ENCODE measurements around the gene HS3ST2. TPM values are rescaled to one million over a fixed set of nuclear protein-coding genes. Genes with fewer than 3 reads are reported as not detected.
"Not testable (repeated sequence)": the region's sequence is repeated elsewhere in the genome, so short reads cannot be mapped to it uniquely, and the experiment has no call there.

Gene HS3ST2
- total RNA-seq, 4 donors from 2014 or later: 0.87 to 3.0 (median 2.3) TPM

DNA sequence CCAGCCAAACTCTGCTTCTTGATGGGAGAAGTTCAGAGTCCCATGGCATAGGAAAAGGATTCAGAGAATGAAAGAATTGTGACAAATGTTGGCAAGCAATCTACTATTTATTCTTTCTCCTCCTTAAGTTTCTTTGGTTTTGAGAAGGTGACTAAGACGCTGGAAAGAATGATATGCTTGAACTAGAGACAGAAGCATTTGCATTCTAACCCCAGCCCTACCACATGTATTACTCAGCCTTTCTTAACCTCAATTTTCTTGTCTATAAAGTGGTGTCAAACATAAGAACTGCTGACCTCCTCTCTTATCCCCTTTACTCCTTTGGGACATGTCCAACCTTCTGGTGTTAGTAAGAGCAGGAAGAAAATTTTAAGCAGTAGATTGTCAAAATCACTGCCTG lies 124.7 kb downstream of the HS3ST2 start:
- 50 to 74% methylated on average over 1 of the region's 1 CpG for WGBS, 2 donors
- H3K27me3 ChIP-seq: peaks cover 0 to 3% of the 10 kb centered on the region in 2 donors
- TF ChIP-seq EP300 (IDR thresholded peaks at IDR 0.05) (no peak), POLR2A (IDR thresholded peaks at IDR 0.05) (no peak)
- TF ChIP-seq, protein P1, sequence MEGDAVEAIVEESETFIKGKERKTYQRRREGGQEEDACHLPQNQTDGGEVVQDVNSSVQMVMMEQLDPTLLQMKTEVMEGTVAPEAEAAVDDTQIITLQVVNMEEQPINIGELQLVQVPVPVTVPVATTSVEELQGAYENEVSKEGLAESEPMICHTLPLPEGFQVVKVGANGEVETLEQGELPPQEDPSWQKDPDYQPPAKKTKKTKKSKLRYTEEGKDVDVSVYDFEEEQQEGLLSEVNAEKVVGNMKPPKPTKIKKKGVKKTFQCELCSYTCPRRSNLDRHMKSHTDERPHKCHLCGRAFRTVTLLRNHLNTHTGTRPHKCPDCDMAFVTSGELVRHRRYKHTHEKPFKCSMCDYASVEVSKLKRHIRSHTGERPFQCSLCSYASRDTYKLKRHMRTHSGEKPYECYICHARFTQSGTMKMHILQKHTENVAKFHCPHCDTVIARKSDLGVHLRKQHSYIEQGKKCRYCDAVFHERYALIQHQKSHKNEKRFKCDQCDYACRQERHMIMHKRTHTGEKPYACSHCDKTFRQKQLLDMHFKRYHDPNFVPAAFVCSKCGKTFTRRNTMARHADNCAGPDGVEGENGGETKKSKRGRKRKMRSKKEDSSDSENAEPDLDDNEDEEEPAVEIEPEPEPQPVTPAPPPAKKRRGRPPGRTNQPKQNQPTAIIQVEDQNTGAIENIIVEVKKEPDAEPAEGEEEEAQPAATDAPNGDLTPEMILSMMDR (IDR thresholded peaks at IDR 0.05): no peak
- H3K9me3 ChIP-seq: no peaks in the 10 kb centered on the region
- H3K4me3 ChIP-seq: no peak overlapping the region
- H3K36me3 ChIP-seq: no peaks in the 10 kb centered on the region
- H3K4me1 ChIP-seq: no peaks in the 10 kb centered on the region
- H3K27ac ChIP-seq: no peak overlapping the region
- no peak for DNase-seq (ENCODE audit: low spot score in 2 of 2)

- WGBS, 2 donors: 69 to 74% methylated on average over 4 of the region's 4 CpGs
- not testable (repeated sequence) for H3K4me3 ChIP-seq; H3K27ac ChIP-seq; DNase-seq (ENCODE audit: low spot score in 2 of 2); H3K36me3 ChIP-seq; H3K27me3 ChIP-seq; H3K4me1 ChIP-seq; H3K9me3 ChIP-seq
These were observed 125.9 kb downstream of the HS3ST2 start for GRCh38 chr16:22939744-22940363.

GRCh38 chr16:22941970-22942501 lies 128.1 kb downstream of the HS3ST2 start:
- H3K9me3 ChIP-seq: no peaks in the 10 kb centered on the region
- 83 to 87% methylated on average over 2 of the region's 2 CpGs for WGBS, 2 donors
- no peak overlapping the region for H3K27ac ChIP-seq
- no peak for DNase-seq (ENCODE audit: low spot score in 2 of 2)
- no peaks in the 10 kb centered on the region for H3K4me1 ChIP-seq
- TF ChIP-seq, protein P1 (IDR thresholded peaks at IDR 0.05): no peak
- TF ChIP-seq EP300 (IDR thresholded peaks at IDR 0.05): no peak
- no peak for TF ChIP-seq POLR2A (IDR thresholded peaks at IDR 0.05)
- H3K36me3 ChIP-seq: no peaks in the 10 kb centered on the region
- no peak overlapping the region for H3K4me3 ChIP-seq
- H3K27me3 ChIP-seq: peaks cover 0 to 3% of the 10 kb centered on the region in 2 donors

GRCh38 chr16:22942811-22943210 lies 128.8 kb downstream of the HS3ST2 start:
- Histone ChIP-seq H3K27ac (no peak overlapping the region), H3K36me3 (no peaks in the 10 kb centered on the region), H3K4me3 (no peak overlapping the region), H3K4me1 (peaks cover 0 to under 1% (median 0%) of the 10 kb centered on the region in 4 donors), H3K9me3 (no peaks in the 10 kb centered on the region), H3K27me3 (peaks cover 0 to 3% of the 10 kb centered on the region in 2 donors)
- no peak for DNase-seq (ENCODE audit: low spot score in 2 of 2)
- TF ChIP-seq, protein P1 (IDR thresholded peaks at IDR 0.05): no peak
- TF ChIP-seq POLR2A (IDR thresholded peaks at IDR 0.05) (no peak), EP300 (IDR thresholded peaks at IDR 0.05) (no peak)
- 83 to 92% methylated on average over 1 of the region's 1 CpG for WGBS, 2 donors

DNA sequence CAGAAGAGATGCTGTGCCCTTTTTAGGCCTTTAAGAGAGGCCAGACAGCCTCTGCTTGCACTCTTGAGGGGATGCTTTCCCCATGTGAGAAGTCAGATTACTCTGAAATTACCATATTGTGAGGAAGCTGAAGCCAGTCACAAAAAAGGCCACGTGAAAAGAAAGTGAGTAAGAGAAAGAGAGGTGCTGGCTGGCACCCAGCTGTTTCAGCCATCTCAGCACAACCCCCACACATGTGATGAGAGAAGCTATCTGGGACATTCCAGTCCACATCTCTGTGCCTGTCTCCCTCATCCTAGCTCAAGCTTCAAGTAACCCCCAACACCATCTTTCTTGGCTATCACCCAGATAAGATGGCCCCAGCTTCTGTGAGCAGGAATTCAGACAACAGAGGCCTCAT lies 131.4 kb downstream of the HS3ST2 start:
- Histone ChIP-seq H3K27ac (no peak overlapping the region), H3K9me3 (no peaks in the 10 kb centered on the region), H3K4me3 (no peak overlapping the region), H3K27me3 (peaks cover 0 to 14% of the 10 kb centered on the region in 2 donors), H3K4me1 (peaks cover 0 to 11% (median 4%) of the 10 kb centered on the region in 4 donors), H3K36me3 (no peaks in the 10 kb centered on the region)
- WGBS, 2 donors: 23 to 28% methylated on average over 1 of the region's 1 CpG
- no peak for DNase-seq (ENCODE audit: low spot score in 2 of 2)
- TF ChIP-seq, protein P1 (IDR thresholded peaks at IDR 0.05): no peak
- no peak for TF ChIP-seq POLR2A (IDR thresholded peaks at IDR 0.05)
- TF ChIP-seq EP300 (IDR thresholded peaks at IDR 0.05): no peak

All from tibial nerve (tissue), 4 donors.